MM.1S (cell line): ENCODE measurements around the gene NUP160.

Source experiments
- EZH2 ChIP-seq: fragments of 300-600 bp; sonication (generic); optimal IDR thresholded peaks from 2 replicates; pipeline ENCODE3; 2017; ENCODE audit warnings: low read depth, mild to moderate bottlenecking, antibody characterized with exemption, low read length, mixed read lengths
- TF ChIP-seq, protein P1 (sequence below): fragments of 300-600 bp; sonication (generic); IDR thresholded peaks from 2 replicates; pipeline ENCODE4 v1.5.1; 2016; ENCODE audit warnings: antibody characterized with exemption, low read length, mixed read lengths

GRCh38 chr11:47857892-47858543 lies 9.9 kb upstream of the NUP160 start:
- TF ChIP-seq, protein P1, sequence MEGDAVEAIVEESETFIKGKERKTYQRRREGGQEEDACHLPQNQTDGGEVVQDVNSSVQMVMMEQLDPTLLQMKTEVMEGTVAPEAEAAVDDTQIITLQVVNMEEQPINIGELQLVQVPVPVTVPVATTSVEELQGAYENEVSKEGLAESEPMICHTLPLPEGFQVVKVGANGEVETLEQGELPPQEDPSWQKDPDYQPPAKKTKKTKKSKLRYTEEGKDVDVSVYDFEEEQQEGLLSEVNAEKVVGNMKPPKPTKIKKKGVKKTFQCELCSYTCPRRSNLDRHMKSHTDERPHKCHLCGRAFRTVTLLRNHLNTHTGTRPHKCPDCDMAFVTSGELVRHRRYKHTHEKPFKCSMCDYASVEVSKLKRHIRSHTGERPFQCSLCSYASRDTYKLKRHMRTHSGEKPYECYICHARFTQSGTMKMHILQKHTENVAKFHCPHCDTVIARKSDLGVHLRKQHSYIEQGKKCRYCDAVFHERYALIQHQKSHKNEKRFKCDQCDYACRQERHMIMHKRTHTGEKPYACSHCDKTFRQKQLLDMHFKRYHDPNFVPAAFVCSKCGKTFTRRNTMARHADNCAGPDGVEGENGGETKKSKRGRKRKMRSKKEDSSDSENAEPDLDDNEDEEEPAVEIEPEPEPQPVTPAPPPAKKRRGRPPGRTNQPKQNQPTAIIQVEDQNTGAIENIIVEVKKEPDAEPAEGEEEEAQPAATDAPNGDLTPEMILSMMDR: no peak
- no peak for TF ChIP-seq EZH2
